HG02852 (cell line): ENCODE measurements around the gene MMD.
"Not testable (repeated sequence)": the region's sequence is repeated elsewhere in the genome, so short reads cannot be mapped to it uniquely, and the experiment has no call there.

ENCODE experiments used
- ATAC-seq: cut with Tn5 transposase; IDR thresholded peaks from one replicate; pipeline ENCODE4 v1.9.1; 2021; ENCODE audit warnings: mild to moderate bottlenecking, moderate library complexity; ENCODE audit not compliant: unreplicated experiment

MMD gene

DNA sequence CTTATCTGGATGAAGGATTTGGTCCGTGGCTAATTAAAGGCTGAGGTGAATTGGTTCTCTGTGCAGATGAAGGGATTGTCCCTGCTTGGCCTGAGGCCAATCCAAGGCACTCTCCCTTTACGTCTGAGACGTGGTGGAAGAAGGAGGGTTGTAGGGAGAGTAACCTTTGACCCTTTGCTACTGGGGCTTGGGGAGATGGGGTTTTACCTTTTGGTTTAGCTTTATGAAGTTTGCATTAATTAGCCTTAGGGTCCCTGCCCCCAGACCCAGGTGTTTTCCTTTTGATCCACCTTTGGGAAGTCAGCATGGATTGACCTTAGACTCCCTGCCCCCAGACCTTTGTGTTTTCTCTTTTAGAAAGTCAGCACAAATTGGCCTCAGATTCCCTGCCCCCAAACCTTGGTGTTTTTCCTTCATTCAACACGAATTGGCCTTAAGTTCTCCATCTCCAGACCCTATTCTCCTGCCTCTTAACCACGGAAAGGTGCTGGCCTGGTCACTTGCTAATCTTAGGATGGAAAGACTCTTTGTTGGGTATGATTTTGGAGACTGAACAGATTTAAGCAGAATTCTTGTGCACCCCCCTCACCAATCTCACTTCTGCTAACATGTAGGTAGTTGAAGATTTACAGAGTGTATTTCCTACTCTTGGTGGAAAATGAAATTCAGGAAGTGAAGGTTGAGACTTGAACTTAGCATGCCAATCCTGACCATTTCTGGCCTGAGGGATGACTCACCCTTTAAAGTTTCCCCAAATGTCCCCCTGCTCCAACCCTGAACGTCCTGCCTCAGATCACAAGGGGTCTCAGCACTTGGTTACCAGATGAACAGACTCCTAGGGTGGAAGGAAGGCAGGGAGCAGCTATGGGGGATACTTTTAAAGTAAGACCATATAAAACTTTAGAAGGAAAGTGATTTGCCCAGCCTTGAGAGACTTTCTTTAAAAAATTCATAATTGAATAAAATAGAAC, 23.1 kb upstream of the MMD start:
- ATAC-seq = peak; percentile 71

- no peak for ATAC-seq
Measured at GRCh38 chr17:55443904-55444303, 22.3 kb upstream of the MMD start.

DNA sequence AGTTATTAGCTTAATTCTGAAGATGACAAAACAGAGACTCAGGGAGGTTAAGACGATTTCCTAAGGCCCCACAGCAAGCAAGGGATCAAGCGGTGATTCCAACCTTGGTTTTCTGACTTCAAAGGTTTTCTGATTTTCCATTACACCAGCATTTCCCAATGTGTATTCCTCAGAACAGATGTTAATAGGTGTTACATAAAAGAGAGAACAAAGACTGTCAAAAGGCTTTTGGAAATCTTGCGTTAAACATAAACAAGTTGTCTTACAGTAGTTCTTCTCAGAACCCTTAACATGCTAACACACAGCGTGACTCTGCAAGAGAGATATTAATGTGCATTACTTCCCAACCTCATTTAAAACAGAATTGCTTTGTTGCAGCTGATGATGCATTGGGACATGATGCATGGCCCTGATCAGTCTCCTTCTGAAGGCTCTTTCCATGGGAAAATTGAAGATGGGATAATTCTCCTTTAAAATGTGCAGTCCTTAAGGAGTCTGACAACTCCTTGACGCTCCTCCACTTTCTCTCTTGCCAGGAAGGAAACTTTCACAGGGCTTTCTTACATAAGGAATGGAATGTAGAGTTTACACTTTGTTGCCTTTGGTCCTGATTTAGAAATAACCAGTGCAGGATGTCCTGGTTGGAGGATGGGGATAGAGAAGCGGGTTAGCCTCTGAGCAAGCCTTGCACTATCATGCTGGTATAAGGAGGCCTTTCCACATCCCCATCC, 21.5 kb upstream of the MMD start:
- ATAC-seq = no peak

GRCh38 chr17:55442462-55442861, 20.8 kb upstream of the MMD start:
- no peak for ATAC-seq

DNA sequence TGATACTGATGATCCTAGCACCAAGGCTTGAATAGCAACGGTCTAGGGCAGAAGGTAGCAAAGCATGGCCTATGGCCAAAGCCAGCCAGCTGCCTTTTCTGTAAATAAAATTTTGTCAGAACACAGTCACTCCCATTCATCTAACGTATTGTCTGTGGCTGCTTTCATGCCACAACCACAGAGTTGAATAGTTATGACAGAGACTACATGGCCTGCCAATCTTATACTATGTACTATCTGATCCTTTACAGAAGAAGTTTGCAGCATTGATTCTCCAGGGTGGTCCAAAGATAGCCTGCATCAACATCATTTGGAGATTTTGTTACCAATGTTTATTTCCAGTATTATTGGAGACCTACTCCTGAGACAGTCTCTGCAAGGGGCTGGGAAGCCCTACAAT, 19.9 kb upstream of the MMD start:
- no peak for ATAC-seq

DNA sequence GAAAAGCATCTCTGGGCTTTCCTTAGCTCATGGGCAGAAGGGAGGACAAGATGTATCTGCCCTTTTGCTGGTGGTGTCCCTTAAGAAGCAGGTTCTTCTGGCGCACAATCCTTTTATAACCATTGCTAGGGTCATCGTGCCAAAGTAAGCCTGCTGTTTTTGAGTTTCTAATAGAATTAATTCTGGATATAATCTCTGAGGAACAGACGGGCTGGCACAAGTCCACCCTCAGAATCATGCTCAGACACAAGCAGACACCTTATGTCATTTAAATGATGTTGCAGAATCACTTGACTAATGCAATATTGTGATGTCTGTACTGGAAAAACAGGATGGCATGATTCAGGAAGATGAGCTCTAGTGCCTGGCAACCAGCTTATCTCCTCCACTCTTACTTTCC, 18.8 kb upstream of the MMD start:
- ATAC-seq = no peak

DNA sequence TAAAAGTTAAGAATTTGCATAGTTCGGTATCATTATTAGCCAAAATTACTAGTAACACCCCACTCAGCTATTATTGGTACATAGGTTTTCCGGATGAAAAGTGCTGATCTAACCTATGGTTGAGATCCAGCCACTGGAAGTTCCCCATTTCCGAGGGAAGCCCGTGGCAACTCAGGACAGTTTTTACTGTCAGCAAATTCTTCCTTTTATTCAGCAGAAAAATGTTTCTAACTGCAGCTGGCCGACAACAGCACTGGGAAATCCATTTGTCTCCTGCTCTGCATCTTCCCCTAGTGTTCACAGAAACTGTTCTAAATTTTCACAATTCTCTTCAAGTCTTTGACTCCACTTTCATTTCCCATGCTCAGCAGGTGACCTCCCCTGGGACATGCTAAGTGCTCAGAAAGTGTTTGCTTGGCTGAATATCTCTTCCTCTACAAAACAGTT, 15.5 kb upstream of the MMD start:
- ATAC-seq = peak; percentile 68

DNA sequence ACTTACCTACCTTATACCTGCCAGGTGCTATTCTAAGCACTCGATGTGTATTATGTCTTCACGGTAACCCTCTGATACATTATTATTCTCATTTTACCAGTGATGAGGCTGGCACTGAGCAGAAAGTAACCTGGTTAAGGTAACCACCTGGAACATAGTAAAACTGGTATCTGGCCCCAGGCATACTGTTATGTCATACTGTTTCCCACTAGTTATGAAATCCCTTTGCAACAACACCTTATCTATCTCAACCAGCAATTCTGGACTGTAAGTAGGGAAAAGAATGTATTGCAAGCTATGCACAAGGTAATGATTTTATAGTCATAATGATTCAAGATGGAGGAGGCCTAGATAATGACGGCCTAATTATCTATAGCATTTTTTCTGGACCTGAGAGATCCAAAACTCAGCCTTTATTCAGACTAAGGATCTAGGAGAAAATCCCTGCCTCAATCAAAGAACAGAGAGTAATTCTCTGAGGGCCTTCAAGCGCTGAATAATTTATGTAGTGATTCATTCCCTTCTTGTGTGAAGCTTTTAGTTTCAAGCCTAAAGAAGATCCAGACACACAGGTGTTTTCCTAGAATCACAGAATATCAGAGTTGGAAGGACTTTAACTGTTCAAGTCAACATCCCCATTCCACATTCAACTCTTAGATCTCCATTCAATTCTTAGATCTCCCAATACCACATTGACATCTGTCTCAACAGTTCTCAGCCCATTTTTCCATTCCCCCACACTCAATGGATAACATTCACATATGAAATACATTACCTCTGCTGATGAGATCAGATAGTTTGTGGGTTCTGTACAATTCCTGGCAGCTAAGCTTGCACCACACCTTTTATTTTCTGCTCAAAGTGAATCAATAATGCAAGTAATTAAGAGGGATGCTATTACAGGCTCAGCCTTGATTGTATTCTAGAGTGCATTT, 14.9 kb upstream of the MMD start:
- ATAC-seq = no peak

DNA sequence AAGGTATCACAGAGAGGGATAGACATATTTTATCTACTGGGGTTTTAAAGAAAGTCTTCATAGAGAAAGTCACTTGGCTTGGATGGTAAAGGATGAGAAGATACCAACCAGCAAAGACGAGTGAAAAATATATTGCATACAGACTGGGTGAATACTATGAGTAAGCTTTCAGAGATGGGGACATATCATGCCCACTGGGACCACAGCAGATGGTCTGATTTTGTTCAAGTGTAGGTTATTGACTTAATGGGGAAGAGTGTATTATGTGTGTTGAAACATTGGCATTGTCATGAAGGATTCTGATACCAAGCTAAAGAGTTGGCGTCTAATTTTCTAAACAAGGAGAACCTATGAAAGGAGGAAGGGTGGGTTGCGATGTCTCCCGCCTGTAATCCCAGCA, 13.8 kb upstream of the MMD start:
- no peak for ATAC-seq

DNA sequence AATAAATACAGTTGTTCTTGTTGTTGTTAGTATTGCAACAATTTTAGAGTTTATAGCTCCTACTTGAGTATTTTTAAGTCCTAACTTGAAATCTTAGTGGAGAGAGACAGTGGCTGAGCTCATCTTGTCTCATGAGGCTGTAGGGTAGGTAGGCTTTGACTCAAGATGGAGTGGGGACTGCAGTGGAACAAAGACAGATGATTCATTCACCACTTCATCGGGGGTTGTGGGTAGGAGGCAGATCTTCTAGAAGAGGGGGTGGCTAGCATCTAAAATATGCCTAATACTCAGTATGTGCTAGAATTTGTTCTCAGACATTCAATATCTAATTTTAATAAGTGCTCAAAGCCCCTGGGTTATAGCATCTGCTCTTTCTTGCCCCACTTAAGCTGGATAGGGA, 13.1 kb upstream of the MMD start:
- no peak for ATAC-seq

- ATAC-seq = no peak
Measured at GRCh38 chr17:55433629-55434422, 12.2 kb upstream of the MMD start.

DNA sequence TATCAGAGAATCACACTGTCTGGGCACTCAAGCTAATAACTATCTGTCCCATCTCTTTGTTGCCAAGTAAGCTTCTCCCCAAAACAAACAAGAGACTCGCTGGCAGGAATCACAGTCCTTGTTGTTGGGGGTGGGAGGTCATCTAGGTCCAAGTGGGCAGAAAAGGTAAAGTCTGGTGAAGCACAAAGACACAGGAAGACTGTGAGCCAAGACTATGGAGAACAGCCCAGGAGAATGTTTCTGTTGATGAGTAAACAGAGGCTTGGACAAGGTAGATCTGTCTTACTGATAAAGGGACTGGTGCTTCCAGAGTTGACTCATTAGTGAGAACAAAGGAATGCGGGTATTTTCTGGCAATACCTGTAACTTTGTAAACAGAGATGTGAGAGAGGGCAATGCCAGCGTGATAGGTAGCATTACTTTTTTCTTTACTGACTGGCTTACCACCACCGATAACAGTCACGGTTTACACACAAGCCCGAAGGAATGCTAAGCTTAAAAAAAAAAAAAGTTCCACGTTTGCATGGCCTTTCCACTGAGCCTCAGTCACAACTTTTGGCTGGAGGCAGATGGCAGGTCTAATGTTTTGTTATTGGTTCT, 11.5 kb upstream of the MMD start:
- ATAC-seq = no peak

DNA sequence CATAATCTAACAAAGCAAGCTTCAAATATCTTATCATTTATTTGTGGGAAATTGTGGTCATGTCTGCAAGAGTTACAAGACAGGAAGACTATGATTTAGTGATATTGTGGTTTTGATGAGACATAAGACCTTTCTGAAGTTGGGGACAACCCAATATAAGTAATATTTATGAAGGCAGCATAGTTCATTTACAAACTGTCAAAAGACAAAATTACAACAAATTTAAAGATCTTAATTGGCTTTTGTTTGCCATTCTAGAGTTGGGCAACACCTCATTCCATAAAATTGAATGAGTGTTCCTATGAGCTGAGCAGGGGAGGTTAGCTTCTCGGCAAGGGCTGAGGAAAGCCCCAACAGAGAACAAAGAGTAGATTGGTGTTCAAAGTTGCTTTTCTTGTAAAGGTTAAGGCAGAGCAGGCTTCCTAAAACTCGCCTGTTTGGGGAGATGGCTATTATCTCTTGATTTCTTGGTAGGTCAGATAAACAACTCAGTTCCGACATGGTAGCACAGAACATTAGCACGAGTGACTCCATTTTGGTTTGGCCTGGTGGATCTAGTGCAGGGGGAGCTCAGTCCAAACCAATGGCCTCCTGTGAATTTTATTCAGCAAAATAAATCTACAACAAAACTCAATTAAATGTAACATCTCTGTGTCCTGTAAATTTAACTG, 10.9 kb upstream of the MMD start:
- ATAC-seq = no peak

DNA sequence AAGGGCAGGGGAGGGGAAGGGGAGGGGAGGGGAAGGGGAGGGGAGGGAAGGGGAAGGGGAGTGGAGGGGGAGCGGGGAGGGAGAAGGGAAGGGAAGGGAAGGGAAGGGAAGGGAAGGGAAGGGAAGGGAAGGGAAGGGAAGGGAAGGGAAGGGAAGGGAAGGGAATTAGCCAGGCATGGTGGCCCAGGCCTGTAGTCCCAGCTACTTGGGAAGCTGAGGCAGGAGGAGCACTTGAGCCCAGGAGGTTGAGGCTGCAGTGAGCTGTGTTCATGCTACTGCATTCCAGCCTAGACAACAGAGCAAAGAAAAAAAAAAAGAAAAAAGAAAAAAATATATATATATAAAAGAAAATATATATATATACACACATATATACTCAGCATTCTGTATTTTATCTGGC, 10.3 kb upstream of the MMD start:
- ATAC-seq = not testable (repeated sequence)

- no peak for ATAC-seq
Measured at GRCh38 chr17:55430541-55431288, 9.1 kb upstream of the MMD start.

GRCh38 chr17:55427587-55427882, 5.9 kb upstream of the MMD start:
- ATAC-seq = peak; percentile 22

DNA sequence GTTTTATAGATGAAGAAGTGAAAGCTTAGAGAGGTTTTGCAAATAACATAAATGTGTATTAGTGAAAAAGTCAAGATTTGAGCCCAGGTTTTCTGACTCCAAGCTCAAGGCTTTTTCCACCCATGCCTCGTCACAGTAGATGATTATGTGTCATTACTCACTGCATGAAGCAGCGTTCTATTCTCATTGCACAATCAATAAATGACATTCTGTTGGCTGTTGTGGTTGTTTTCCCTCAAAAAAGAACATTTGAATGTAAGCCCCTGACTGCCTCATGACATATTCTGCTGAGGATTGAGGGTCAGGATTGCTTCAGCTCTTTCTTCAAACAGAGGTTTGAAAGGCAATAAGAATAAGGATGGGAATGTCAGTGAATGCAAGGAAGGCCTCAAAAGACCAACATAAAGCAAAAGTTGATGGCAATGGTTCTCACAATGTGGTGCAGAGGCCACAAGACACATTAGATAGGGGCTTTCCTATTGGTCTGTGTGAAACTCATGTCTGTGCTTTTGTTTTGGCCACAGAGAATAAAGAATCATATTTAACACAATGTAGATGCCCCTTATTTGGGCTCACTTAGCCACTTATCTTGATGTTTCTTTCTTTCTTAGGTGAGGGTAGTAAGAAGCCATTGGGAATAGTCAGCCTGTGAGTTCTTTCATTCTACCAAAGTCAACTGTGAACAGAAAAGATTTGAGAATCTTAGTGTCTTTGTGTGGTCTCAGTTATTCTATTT, 5.4 kb upstream of the MMD start:
- peak; percentile 73 for ATAC-seq
